COLO829 (cell line): Measurements from ENCODE around the gene HRCT1.
"Not testable (repeated sequence)": the region's sequence is repeated elsewhere in the genome, so short reads cannot be mapped to it uniquely, and the experiment has no call there.

Experiments used
- DNase-seq: peaks from one replicate; pipeline ENCODE4 v3.0.0; 2012; ENCODE audit warnings: low spot score

HRCT1 gene

DNA sequence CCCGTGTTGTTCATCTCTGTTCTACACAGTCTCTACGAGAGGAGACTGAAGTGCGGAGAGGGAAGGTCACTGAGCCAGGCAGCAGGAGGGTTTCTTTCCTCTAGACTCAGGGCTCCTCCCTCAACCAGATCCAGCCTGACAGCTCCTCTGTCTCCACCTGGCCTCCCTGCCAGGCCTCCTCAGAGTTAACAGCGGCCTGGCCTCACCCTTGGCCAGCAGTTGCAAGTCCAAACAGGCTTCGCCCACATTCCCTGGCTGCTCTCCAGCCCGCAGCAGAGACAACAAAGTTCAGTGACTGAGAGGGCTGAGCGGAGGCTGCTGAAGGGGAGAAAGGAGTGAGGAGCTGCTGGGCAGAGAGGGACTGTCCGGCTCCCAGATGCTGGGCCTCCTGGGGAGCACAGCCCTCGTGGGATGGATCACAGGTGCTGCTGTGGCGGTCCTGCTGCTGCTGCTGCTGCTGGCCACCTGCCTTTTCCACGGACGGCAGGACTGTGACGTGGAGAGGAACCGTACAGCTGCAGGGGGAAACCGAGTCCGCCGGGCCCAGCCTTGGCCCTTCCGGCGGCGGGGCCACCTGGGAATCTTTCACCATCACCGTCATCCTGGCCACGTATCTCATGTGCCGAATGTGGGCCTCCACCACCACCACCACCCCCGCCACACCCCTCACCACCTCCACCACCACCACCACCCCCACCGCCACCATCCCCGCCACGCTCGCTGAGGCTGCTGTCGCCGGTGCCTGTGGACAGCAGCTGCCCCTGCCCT, at the start of gene HRCT1:
TSS of gene HRCT1 (plus strand) at position 291 of the 768 bp plus-strand sequence. CDS start at position 377, 86 bp downstream.
- DNase-seq: peak; percentile 88

DNA sequence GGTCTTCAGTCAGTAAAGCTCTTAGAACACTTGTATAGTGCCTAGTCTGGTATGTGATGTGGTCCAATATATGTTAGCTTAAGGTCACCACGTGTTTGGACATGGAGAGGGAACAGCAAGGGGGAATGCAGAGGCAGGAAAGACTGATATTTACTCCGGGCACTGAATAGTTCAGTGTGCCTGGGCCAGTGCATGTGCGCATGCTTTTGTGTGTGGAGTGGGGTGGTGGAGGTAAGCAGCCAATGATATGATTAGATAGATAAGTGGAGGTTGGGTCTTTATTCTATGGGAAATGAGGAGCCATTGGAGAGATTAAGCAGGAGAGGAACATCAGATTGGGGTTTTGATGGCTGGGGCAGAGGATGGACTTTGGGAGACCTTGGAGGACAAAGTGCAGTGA, 49.8 kb upstream of the HRCT1 start:
- no peak for DNase-seq

DNA sequence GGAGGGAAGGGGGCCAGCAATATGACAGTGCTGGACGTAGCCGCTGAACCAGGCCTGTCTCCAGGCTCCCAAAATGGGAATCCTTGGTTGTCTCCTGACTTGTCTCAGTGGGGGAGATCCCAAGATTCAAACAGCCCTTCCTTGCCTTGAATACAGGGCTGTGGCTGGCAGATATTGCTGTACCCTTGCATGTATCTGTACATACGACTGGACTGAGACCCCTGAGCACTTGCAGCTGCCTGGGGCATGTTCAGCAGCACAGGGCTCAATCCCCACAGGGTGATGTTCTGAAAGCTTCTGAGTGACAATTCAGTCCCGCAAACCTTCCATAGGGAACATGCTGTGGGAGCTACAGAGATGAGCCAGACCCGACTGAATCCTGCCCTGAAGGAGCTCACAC, 49.1 kb upstream of the HRCT1 start:
- DNase-seq: no peak

DNA sequence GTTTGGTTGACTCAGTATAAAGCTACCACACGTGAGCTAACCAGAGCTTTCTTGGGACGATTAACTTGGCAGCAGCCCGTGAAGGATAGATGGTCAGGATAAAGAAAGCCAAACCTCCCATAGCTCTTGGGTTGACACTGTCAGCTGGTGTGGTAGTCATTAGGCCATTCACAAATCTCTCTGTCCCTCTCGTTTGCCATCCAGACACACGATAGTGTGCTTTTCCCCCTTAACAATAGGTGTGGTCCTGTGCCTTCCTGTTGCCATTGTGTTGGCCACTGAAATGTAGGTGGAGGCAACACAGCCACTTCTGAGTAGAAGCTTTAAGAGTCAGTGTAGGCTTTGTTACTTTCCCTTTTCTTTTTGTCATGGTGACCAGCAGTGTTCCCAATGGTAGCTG, 47.5 kb upstream of the HRCT1 start:
- DNase-seq: no peak

DNA sequence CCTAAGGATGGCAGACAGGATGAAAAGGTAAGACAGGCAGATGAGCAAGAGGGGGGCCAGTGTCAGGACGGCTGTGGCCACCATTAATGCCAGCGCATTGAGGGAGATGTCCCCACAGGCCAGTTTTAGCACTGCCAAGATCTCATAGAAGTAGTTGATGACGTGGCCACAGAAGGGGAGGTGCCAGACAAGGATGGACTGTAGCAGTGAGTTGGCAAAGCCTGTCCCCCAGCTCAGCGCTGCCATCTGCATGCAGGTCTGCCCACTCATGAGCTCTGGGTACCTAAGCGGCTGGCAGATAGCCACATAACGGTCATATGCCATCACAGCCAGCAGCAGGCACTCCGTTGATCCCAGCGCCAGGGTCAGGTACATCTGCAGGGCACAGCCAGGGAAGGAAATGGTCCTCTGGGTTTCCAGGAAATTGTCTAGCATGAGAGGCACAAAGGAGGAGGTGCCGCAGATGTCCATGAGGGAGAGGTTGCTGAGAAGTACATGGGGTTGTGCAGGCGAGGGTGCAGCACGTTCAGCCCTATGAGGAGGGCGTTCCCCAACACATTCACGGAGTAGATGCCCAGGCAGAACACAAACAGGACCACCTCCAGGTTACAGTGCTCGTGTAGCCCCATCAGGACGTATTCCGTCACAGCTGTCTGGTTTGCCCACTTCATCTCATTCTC, 46.6 kb upstream of the HRCT1 start:
- DNase-seq: no peak

DNA sequence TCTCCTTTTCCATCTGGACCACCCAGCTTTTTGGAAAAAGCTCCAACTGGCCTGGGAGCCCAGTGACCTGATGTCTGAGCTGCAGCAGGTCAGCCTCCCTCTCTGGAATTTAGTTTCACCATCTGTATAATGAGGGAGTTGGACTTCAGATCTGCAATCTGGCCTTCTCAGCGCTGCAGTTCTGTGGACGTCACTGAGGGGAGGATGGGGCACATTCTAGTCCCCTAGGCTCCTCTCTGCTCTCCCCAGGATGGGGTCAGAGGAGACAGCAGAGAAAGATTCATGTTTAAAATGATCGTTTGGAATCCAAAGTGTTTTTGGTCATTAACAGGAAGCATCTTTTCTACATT, 46.0 kb upstream of the HRCT1 start:
- no peak for DNase-seq

DNA sequence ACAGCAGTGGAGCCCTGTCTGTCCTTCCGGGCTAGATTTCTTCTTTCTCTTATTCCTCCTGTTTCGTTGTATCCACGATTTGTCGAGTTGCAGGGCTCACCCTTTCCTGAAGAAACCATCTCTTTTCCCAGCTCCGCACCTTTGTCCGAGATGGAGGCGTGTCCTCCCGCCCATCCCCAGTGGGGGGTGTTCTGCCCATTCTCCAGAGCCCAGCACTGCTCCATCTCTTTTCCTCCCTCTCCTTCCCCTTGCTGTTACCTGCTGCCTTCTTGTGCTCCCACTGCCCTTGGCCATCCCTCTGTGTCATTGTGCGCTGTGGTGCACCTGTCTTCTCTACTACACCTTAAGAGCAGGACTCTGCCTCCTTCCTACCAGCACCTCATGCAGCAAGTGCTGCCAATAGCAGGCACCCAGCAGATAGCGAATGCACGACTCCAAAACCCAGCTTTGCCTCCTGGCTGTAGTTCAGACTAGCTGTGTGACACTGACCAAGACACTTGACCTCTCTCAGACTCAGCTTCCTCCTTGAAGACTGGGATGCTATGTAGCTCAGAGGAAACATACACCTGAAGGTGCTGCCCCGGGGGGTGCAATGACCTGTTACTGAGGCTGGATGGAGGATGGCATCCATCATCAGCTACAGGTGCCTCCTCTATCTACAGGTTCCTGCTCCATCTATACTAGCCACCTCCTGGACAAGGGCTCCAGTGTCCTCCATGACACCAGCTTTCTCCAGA, 44.7 kb upstream of the HRCT1 start:
- no peak for DNase-seq

DNA sequence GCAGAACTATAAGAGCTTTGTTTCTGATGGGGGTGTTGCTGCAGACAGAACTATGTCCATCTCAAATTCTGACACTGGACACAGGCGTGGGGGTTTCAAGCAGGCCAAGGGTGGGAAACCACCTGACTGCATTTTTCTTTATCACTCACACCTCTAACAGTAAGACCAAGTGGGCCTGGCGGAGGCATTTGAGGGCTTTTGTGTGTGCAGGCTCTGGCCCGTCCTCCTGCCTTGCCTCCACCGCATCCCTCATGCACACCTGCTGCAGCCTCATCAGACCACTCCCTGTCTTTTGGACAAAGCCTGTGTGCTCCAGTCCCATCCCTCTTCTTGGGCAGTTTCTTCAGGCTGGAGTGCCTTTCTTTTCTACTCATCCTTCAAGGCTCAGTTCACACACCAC, 43.7 kb upstream of the HRCT1 start:
- DNase-seq: no peak

DNA sequence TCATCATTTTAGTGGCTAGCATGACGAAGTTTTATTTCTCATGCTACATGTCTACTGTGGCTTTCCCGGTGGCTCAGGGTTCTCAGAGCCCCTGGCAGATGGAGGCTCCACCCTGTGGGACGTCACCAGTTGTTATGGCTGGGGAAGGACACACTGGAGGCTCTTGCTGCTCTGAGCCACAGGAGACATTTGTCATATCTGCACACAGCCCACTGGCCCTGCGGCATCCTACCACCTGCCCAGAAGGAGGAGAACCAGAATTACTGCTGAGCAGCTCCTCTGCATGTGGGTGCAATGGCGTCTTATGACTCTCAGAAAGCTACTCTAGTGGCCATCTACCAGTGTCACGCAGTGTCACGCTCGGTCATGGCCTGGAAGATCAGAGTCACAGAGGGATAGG, 42.4 kb upstream of the HRCT1 start:
- DNase-seq: no peak

DNA sequence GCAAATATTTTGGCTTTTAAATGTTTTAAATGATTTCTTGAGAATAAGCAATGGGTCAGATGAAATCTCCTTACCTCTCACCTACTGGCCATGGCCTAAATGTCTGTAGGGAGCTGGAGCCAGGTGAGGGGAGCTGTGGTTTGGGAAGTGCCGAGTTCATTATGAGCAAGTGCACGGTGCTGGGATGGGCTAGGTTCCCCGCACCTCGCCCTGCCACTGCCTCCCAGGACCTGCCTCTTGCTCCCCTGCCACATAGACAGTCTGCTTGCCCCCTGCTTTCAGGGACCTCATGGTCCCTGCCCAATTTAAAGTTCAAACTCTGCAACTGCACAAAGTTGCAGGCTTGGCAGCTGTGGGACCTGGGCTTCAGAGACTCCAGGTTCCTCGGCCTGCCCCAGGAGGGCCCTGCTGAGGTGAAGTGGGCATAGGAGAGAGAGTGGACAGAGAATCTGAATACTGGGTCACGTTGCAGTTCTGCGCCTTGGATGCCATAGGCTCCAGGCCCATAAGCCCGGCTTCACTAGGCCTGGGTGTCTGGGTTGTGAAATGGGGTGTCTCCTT, 41.2 kb upstream of the HRCT1 start:
- DNase-seq: no peak

DNA sequence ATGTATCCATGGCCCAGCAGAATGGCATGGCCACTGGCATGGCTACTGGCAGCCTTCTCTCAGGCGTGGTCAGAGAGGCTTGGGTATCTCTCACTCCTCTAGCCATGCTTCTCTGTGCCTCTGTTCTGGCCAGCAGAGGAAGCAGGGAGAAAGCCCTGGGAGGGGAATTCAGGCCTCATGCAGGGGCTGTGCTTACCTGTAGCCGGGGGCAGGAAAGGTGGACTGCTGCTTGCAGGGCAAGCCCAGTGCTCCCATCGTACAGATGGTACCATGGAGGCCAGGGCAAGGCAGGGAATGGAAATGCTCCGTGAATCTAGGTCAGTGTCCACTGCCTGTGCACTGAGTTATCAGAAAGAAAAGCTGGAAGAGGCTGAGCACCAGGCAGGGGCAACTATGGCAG, 38.5 kb upstream of the HRCT1 start:
- no peak for DNase-seq

DNA sequence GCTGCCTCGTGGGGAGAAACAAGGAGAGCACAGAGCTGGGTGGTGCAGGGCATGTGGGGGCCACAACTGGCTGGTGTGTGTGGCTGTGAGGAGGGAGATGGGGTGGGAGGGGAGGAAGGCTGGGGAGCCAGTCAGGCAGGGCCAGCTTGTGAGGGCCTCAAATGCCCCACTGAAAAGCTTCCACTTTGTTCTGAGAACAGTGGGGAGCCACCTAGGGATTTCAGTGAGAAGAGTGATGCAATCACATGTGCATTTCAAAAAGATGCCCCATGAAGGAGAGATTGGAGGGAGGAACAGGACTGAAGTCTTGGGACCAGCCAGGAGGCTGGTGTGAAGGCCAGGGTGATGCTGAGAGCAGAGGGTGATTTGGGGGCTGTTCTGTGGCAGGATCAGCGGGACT, 37.1 kb upstream of the HRCT1 start:
- no peak for DNase-seq

DNA sequence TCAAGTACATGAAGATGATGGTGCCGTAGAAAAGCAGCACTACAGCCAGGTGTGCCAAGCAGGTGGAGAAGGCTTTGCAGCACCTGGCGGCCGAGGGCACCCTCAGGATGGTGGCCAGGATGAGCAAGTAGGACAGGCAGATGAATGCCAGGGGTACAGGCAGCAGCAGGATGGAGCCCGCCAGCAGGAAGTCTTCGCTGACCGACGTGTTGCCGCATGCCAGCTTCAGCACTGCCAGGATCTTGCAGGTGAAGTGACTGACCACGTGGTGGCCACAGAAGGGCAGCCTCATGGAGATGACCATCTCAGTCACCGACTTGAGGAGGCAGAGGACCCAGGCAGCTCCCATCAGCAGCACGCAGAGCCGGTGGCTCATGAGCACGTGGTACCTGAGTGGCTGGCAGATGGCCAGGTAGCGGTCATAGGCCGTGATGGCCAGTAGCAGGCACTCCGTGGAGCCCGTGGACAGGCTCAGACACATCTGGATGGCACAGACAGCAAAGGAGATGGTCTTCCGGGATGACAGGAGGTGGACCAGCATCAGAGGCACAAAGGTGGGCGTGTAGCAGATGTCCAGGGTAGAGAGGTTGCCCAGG, 36.3 kb upstream of the HRCT1 start:
- DNase-seq: no peak

DNA sequence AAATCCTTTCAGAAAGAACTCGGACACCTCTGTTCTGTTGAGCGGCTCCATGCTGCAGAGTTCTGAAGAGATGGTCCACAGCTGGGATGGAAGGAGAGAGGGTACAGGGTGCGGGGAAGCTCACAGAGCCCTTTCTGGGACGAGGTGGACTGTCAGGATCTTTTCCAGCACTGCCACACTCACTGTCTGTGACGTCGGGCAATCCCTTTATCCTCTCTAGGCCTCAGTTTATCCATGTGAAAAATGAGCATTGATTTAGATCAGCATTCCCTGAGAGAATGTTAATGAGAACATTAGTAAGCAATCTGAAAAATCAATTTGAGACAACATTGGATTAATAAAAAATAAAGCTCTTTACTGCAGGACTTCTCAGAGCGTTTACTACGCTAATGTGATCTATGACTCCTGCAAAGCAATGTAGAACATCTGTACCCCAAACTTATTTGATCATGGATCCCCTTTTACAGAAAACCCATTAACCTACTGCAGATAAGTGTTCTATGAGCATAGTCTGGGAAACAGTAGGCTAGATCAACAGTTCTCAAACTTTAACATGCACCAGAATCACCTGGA, 35.6 kb upstream of the HRCT1 start, which contains the start of gene OR13J1:
TSS of gene OR13J1 (minus strand) at position 51 of the 573 bp plus-strand sequence. CDS start at position 51, 0 bp downstream.
- no peak for DNase-seq

DNA sequence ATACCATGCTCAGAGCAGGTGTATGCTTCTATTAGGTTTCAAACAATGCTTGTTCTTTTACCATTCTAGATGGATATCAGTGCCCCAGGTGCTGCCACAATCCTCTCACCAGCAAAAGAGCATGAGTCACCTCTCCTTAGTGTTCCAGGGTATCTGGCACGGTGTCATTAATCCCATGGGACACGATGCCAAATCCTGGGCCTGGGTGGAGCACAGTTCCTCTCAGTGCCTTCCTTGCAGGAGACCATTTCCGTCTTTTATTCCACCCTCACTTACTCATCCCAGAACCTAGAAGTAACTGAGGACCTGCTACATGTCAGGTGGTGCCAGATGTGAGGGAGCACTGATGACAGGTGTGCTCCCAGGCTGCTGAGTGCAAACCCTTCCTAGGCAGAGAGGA, 34.5 kb upstream of the HRCT1 start:
- DNase-seq: no peak

DNA sequence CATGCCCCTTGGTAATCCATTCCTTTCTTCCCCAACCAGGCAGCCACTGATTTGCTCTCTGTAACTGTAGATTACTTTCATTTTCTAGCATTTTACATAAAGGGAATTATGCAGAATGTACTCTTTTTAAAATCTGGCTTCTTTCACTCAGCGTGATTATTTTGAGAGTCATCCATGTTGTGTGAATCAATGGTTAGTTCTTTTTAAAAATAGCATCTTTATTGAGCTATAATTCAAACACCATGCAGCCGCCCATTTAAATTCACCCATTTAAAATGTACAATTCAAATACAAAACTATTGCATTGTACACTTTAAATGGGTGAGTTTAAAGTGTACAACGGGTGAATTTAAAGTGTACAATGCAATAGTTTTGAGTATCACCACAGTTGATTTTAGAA, 33.5 kb upstream of the HRCT1 start:
- DNase-seq: no peak

DNA sequence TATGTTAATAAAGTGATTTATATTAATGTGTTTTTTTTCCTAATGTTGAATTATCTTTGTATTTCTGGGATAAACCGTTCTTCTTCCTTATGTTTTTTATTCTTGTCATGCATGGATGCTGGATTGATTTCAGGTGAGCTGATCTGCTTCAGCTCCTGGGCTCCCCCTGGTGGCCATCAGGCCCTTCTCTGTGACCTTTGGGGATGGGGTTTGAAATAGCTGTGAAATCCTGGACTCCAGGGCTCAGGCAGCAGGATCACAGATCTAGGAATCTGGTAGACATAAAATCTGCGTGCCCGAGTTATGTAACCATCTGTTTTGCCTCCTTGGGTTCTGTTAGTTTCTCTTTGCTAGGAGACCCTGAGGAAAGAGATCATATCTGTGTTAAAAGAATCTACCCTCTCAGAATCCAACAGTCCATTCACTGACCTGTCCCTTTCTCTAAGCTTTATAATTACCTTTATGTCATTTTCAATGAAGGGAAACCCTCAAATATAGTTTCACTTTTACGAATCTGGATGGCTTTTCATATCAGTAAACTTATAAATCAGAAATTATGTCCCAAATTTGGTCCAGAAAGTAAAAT, 23.6 kb upstream of the HRCT1 start:
- peak; percentile 90 for DNase-seq

DNA sequence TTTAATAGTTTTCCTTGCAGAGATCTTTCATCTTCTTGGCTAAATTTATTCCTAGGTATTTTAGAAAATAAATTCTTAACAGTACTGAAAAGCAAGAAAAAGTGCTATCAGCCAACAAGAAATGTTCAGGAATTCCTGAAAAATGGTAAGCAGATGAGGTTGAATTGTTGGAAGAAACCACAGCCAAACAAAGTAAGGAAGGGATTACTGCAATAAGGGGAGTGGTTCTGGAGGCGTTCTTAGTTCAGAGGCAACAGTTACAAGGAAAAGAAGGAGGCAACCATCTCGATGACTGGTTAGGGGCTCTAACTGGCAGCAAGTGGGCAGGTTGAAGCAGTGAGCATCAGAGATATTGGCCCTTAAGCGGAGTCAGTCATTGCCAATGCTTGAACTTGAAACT, 23.0 kb upstream of the HRCT1 start:
- DNase-seq: no peak

DNA sequence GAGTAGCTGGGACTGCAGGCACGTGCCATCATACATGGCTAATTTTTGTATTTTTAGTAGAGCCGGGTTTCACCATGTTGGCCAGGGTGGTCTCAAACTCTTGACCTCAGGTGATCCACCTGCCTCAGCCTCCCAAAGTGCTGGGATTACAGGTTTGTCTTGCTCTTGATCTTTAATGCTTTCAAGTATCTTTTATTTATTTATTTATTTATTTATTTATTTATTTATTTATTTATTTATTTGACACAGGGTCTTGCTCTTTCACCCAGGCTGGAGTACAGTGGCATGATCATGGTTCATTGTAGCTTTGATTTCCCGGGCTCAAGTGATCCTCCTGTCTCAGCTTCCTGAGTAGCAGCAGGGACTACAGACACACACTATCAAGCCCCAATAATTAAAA, 21.1 kb upstream of the HRCT1 start:
- not testable (repeated sequence) for DNase-seq

DNA sequence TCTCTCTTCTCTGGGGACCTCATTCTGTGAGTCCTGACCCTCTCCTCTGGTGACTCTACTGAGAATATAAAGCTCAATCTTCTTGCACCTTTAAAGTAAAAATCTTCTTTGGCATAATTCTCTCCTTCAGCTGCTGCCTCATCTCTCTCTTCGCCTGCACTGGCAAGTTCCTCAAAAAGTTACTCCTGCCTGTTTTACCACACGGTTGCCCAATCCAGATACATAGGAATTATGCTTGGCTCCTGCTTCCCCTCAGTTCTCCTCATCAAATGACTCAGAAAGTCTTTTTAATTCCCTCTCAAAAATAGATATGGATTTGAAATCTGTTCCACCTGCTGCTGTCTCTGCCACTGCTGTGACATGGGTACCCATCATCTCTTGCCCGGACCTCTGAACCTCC, 14.4 kb upstream of the HRCT1 start:
- no peak for DNase-seq

DNA sequence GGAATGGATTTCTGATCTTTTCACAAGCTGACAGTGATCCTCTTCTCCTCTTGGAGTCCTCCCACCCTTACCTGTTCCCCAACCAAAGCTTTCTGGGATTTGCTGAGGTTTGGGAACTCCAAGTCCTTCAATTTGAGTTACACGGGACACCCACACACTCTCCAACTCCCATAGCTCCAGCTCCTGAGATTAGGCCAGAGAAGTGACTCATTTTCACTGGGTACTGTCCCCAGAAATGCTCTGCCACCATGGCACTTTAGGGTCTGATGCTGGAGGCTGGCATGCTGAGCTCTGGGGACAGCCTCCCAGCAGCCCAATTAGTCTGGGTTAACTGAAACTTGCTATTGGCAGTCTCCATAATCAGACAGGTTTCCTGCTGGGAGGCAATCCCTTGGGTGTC, 14.0 kb upstream of the HRCT1 start:
- no peak for DNase-seq

DNA sequence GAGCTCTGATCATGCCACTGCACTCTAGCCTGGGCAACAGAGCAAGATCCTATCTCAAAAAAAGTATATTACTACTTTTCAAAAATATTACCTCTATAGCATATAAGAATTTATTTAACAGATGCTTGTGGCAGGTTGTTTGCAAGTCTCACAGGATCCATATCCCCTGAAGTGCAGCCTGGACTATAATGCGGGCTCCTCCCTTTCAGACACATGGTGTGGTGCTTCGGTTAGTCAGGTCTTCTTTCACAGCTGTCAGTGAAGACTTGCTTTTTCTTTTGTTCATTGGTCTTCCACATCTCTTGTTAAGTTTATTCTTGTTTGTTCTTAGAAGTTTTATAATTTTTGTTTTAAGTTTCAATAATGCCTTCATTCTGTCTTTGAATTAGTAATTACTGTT, 9.4 kb upstream of the HRCT1 start:
- DNase-seq: no peak
